Spleen (tissue), 11 donors: ENCODE data around the gene DGKG. TPM values are rescaled to one million over a fixed set of nuclear protein-coding genes. Genes with fewer than 3 reads are reported as not detected.

Experiments used
- DNase-seq: peaks from one replicate; pipeline ENCODE4 v3.0.0-alpha.2; 2020
- H3K27ac ChIP-seq, 8 donors: fragments of 200-600 bp; sonication (generic) in 7 of 8; 1 replicate in 4 of 8; 2 replicates in 4 of 8; pipeline versions ENCODE4 v1.5.0 to v1.8.0; 2016 to 2021; ENCODE audit warnings: inconsistent platforms in 4 of 8, mild to moderate bottlenecking in 4 of 8, moderate library complexity in 1 of 8
- H3K27me3 ChIP-seq, 7 donors: fragments of 200-600 bp; sonication (generic) in 6 of 7; replicated peaks in 1 of 7; 1 replicate in 4 of 7; 2 replicates in 3 of 7; pipeline versions ENCODE4 v1.5.0 to v1.8.0; 2016 to 2021; ENCODE audit warnings: inconsistent platforms in 3 of 7, mild to moderate bottlenecking in 1 of 7
- H3K36me3 ChIP-seq, 6 donors: fragments of 200-600 bp; sonication (generic) in 5 of 6; 1 replicate in 4 of 6; 2 replicates in 2 of 6; pipeline versions ENCODE4 v1.5.0 to v1.8.0; 2016 to 2021; ENCODE audit warnings: inconsistent platforms in 2 of 6
- H3K4me1 ChIP-seq, 6 donors: fragments of 200-600 bp; sonication (generic) in 5 of 6; 1 replicate in 3 of 6; 2 replicates in 3 of 6; pipeline versions ENCODE4 v1.5.0 to v1.8.0; 2016 to 2021; ENCODE audit warnings: inconsistent platforms in 3 of 6
- H3K4me3 ChIP-seq, 8 donors: fragments of 200-600 bp; sonication (generic) in 7 of 8; 1 replicate in 4 of 8; 2 replicates in 4 of 8; pipeline versions ENCODE4 v1.5.0 to v1.8.0; 2016 to 2021; ENCODE audit warnings: inconsistent platforms in 4 of 8, mild to moderate bottlenecking in 4 of 8, moderate library complexity in 2 of 8
- H3K9me3 ChIP-seq, 8 donors: fragments of 200-600 bp; sonication (generic) in 7 of 8; 1 replicate in 4 of 8; 2 replicates in 4 of 8; pipeline versions ENCODE4 v1.5.0 to v1.8.0; 2016 to 2021; ENCODE audit warnings: inconsistent platforms in 4 of 8
- POLR2A ChIP-seq, 3 donors: fragments of 450-650 bp; IDR thresholded peaks; one replicate each; pipeline ENCODE4 v1.5.1; 2017; ENCODE audit warnings: antibody characterized with exemption in 3 of 3, mild to moderate bottlenecking in 1 of 3
- POLR2AphosphoS5 ChIP-seq, 3 donors: sonication (generic); formaldehyde crosslinking; IDR thresholded peaks; one replicate each; pipeline ENCODE4 v1.5.1; 2017; ENCODE audit warnings: antibody characterized with exemption in 3 of 3
- WGBS, 5 donors: extraction: QIAGEN DNeasy Blood & Tissue Kit in 3 of 5; methylation state at CpG; one replicate each; pipeline versions ENCODE4 v1.1.5 to v1.1.7; 2013 to 2018; 5-methylcytosine and 5-hydroxymethylcytosine counted together
- intact Hi-C: fragments of 100-400 bp; cut with DNase I; formaldehyde crosslinking; loops from one replicate; pipeline ENCODE4 v1.15.0; 2023; ENCODE audit warnings: low total_unique reads
- polyA plus RNA-seq, 3 donors: library from polyadenylated mRNA; stranded (reverse); fragments of 200-250 nt; gene quantifications; one replicate each; pipeline ENCODE4 v1.2.1, GENCODE V29; 2013
- total RNA-seq, 7 donors: library from RNA; depleted of rRNA in 3 of 7; stranded (reverse); fragments of >200 nt in 3 of 7; fragmentation: NEBNext Ultra II Directional in 4 of 7; extraction: Animal tissue kit (Norgen Biotek cat#: 25700) in 4 of 7; gene quantifications; one replicate each; pipeline versions ENCODE4 v1.1.0 to v1.2.1, GENCODE V29; 2016 to 2021
- TF ChIP-seq, protein P1 (sequence below), 11 experiments: fragments of 200-600 bp in 7 of 11; fragments of 450-650 bp in 4 of 11; sonication (generic) in 4 of 11; IDR thresholded peaks in 8 of 11; conservative IDR thresholded peaks in 3 of 11; 1 replicate in 7 of 11; 2 replicates in 4 of 11; pipeline versions ENCODE4 v1.4.0 to v1.8.0; 2016 to 2021; ENCODE audit warnings: antibody characterized with exemption in 11 of 11, inconsistent platforms in 4 of 11, mild to moderate bottlenecking in 1 of 11
- donor health status: healthy with polysubstance abuse.
- donor health status: DM: no; HTN: no; CAD: no; lungs with moderate emphysema.
- donor health status: DM: no; HTN: no; CAD: no.
- donor health status: Bipolar disorder and iron deficiency.
- donor health status: healthy.
- donor health status: DM: no; HTN: no; CAD: no.
- donor health status: DM: yes; HTN: yes; CAD: no.

The DGKG gene
- total and polyA plus RNA-seq, 10 donors, result 0.22 to 7.7 (median 5.4) TPM

DNA sequence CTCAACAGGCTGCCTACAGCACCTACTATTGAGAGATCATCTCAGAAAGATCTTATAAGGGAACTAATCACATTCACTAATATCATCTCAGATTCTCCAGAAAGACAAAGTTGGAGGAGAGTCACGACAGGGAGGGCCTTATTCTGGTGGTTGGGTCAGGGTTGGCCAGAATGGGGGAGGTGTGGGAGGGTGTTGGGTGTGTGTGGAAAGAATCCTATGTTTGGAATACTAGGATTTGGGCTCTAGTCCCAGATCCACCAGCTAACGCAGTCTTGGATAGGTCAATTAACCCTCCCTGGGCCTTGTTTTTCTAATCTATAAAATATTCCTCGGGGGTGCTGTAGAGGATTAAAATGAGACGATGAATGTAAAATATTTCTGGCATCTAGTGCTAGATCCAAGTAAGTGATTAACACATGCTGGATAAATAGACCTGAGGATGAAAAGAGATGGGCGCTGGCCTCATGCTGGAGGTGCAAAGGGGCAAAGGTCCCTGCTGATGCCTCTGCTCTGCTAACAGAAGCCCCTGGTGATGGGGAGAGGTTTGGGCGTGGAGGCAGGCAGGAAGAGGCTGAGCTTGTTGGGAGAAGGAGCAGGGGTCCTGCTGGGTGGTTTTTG, 185.6 kb downstream of the DGKG start:
- TF ChIP-seq POLR2AphosphoS5 (IDR thresholded peaks at IDR 0.05), result no peak
- TF ChIP-seq, protein P1, sequence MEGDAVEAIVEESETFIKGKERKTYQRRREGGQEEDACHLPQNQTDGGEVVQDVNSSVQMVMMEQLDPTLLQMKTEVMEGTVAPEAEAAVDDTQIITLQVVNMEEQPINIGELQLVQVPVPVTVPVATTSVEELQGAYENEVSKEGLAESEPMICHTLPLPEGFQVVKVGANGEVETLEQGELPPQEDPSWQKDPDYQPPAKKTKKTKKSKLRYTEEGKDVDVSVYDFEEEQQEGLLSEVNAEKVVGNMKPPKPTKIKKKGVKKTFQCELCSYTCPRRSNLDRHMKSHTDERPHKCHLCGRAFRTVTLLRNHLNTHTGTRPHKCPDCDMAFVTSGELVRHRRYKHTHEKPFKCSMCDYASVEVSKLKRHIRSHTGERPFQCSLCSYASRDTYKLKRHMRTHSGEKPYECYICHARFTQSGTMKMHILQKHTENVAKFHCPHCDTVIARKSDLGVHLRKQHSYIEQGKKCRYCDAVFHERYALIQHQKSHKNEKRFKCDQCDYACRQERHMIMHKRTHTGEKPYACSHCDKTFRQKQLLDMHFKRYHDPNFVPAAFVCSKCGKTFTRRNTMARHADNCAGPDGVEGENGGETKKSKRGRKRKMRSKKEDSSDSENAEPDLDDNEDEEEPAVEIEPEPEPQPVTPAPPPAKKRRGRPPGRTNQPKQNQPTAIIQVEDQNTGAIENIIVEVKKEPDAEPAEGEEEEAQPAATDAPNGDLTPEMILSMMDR (IDR thresholded peaks at IDR 0.05 in 8 of 11, conservative IDR thresholded peaks at IDR 0.05 in 3 of 11), result no peak
- TF ChIP-seq POLR2A (IDR thresholded peaks at IDR 0.05), result no peak
- no peaks in the 10 kb centered on the region for H3K27me3 ChIP-seq
- WGBS, 5 donors, result 82 to 90% (median 89%) methylated on average over 6 of the region's 6 CpGs
- H3K36me3 ChIP-seq, result peaks cover 0 to 57% (median 0%) of the 10 kb centered on the region in 6 donors
- H3K9me3 ChIP-seq, result no peaks in the 10 kb centered on the region
- H3K4me3 ChIP-seq, result no peak overlapping the region
- intact Hi-C loops, result no loop called here
- no peak for DNase-seq
- no peak overlapping the region for H3K27ac ChIP-seq
- no peaks in the 10 kb centered on the region for H3K4me1 ChIP-seq

DNA sequence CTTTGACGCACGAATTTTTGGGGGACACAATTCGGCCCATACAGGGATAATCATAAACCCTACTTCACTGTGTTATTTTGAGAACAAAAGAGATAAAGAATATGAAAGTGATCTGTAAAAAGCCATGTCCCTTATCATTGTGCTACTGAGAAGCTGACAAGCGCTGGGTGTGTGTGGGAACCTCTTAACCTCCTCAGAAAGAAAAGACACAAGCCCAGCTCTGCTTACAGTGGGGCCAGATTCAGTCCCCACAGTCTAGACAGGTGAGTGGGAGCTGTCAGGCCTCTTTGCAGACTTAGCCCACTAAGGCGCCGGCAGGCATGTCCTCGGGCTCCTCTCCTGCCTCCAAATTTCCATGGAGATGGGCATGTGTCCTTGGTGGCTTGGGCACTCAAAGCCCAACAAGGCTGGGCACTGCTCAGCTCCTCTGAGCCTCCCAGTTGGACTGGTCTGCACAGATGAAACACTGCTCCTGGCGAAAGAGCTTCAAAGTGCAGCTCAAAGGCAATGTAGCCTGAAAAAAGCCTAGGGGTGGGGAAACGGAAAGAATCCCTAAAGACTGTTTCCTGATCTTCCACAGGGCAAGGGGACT, 188.7 kb downstream of the DGKG start:
- 94 to 97% (median 96%) methylated on average over 9 of the region's 9 CpGs for WGBS, 5 donors
- Histone ChIP-seq H3K27ac (no peak overlapping the region), H3K9me3 (no peaks in the 10 kb centered on the region), H3K4me3 (no peak overlapping the region), H3K36me3 (peaks cover 0 to 34% (median 0%) of the 10 kb centered on the region in 6 donors), H3K4me1 (peaks cover 0 to 5% (median 0%) of the 10 kb centered on the region in 6 donors), H3K27me3 (no peaks in the 10 kb centered on the region)
- TF ChIP-seq POLR2A (IDR thresholded peaks at IDR 0.05) (no peak), POLR2AphosphoS5 (IDR thresholded peaks at IDR 0.05) (no peak)
- TF ChIP-seq, protein P1 (IDR thresholded peaks at IDR 0.05 in 8 of 11, conservative IDR thresholded peaks at IDR 0.05 in 3 of 11), result no peak
- intact Hi-C loops, result no loop called here
- no peak for DNase-seq

DNA sequence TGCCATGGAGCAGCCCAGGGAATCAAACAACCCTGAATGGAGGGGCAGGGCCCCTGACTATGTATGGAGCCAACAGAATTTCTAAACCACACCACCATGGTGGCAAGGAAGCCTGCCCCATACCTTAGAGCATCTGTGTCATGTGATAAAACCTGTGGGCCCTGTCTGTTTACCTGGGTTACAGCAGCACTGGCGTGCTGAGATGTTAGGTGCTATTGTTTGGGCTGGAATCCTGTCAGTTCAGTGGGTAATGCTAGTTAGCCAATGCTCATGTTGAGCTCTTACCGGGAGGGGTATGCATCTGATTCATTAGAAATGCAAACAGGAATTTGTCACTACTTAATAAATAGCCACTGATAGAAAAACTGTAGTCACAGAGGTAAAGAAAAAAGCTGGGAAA, 189.7 kb downstream of the DGKG start:
- no peak overlapping the region for H3K4me3 ChIP-seq
- peaks cover 0 to 5% (median 0%) of the 10 kb centered on the region in 6 donors for H3K4me1 ChIP-seq
- H3K9me3 ChIP-seq, result no peaks in the 10 kb centered on the region
- intact Hi-C loops, result no loop called here
- TF ChIP-seq, protein P1 (IDR thresholded peaks at IDR 0.05 in 8 of 11, conservative IDR thresholded peaks at IDR 0.05 in 3 of 11), result no peak
- TF ChIP-seq POLR2A (IDR thresholded peaks at IDR 0.05) (no peak), POLR2AphosphoS5 (IDR thresholded peaks at IDR 0.05) (no peak)
- H3K27me3 ChIP-seq, result no peaks in the 10 kb centered on the region
- no peak for DNase-seq
- 91 to 100% (median 95%) methylated on average over 2 of the region's 2 CpGs for WGBS, 5 donors
- no peak overlapping the region for H3K27ac ChIP-seq
- peaks cover 0 to 24% (median 0%) of the 10 kb centered on the region in 6 donors for H3K36me3 ChIP-seq

DNA sequence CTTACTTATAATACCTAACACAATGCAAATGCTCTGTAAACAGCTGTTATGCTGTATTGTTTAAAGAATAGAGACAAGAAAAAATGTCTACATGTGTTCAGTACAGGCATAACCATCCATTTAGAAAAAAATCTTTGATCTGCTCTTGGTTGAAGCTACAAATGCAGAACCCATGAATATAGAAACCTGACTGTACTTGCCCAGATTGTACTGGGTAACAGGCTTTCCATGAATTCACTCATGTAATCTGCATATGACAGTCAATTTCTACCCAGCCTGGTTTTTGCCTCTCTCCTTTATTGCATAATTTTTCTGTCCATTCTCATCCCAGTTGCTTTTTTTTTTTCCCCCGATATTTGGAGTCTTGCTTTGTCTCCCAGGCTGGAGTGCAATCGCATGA, 190.5 kb downstream of the DGKG start:
- H3K36me3 ChIP-seq, result peaks cover 0 to 22% (median 0%) of the 10 kb centered on the region in 6 donors
- no peak for TF ChIP-seq POLR2AphosphoS5 (IDR thresholded peaks at IDR 0.05)
- TF ChIP-seq POLR2A (IDR thresholded peaks at IDR 0.05), result no peak
- TF ChIP-seq, protein P1 (IDR thresholded peaks at IDR 0.05 in 8 of 11, conservative IDR thresholded peaks at IDR 0.05 in 3 of 11), result no peak
- H3K4me1 ChIP-seq, result peaks cover 0 to 5% (median 0%) of the 10 kb centered on the region in 6 donors
- no peak for DNase-seq
- H3K9me3 ChIP-seq, result no peaks in the 10 kb centered on the region
- 90 to 100% (median 98%) methylated on average over 2 of the region's 2 CpGs for WGBS, 5 donors
- H3K27ac ChIP-seq, result no peak overlapping the region
- intact Hi-C loops, result no loop called here
- no peak overlapping the region for H3K4me3 ChIP-seq
- no peaks in the 10 kb centered on the region for H3K27me3 ChIP-seq
